SU-DHL-6 (cell line): ENCODE results near the gene EEF1AKMT4.
A peak's percentile ranks its signal among the peaks of the same experiment; 100 is the strongest.

Experiments
- H2AFZ ChIP-seq: fragments of 200-600 bp; sonication (generic); 2 replicates; pipeline ENCODE4 v1.6.1; 2014; ENCODE audit warnings: low read depth, mild to moderate bottlenecking, moderate library complexity, mixed read lengths, antibody characterized with exemption, low read length; ENCODE audit not compliant: severe bottlenecking
- H3F3A ChIP-seq: fragments of 200-600 bp; shearing (Covaris generic); 2 replicates; pipeline ENCODE4 v1.6.0; 2016; ENCODE audit warnings: antibody characterized with exemption, mild to moderate bottlenecking; ENCODE audit not compliant: insufficient read depth
- H3K27ac ChIP-seq: fragments of 200-600 bp; sonication (generic); 2 replicates; pipeline ENCODE4 v1.5.1; 2016; ENCODE audit warnings: low read depth, mild to moderate bottlenecking, low read length, moderate library complexity, mixed read lengths
- H3K27me3 ChIP-seq: fragments of 200-600 bp; sonication (generic), shearing (Covaris generic); 2 replicates; pipeline ENCODE4 v1.6.0; 2014; ENCODE audit warnings: mild to moderate bottlenecking, low read length
- H3K36me3 ChIP-seq: fragments of 200-600 bp; sonication (generic); 2 replicates; pipeline ENCODE4 v1.6.1; 2014; ENCODE audit warnings: mild to moderate bottlenecking, low read length, mixed read lengths
- H3K4me2 ChIP-seq: fragments of 300-600, 200-600 bp; shearing (Covaris generic), sonication (generic); 2 replicates; pipeline ENCODE4 v1.6.0; 2014; ENCODE audit warnings: low read length, low read depth, mild to moderate bottlenecking; ENCODE audit not compliant: poor library complexity, severe bottlenecking
- H3K4me3 ChIP-seq: fragments of 200-600 bp; sonication (generic); 2 replicates; pipeline ENCODE4 v1.5.1; 2014; ENCODE audit warnings: antibody characterized with exemption, low read length, mild to moderate bottlenecking, mixed read lengths; ENCODE audit not compliant: insufficient read depth, poor library complexity, severe bottlenecking
- H3K79me2 ChIP-seq: fragments of 200-600 bp; sonication (generic); 2 replicates; pipeline ENCODE4 v1.6.1; 2014; ENCODE audit warnings: mild to moderate bottlenecking, low read length, moderate library complexity; ENCODE audit not compliant: insufficient read depth
- H3K9ac ChIP-seq: fragments of 200-600 bp; sonication (generic); 2 replicates; pipeline ENCODE4 v1.7.0; 2014; ENCODE audit warnings: mild to moderate bottlenecking, low read length
- H3K9me2 ChIP-seq: fragments of 200-600 bp; sonication (generic); replicated peaks from 2 replicates; pipeline ENCODE4 v1.6.1; 2014; ENCODE audit warnings: low read length; ENCODE audit not compliant: insufficient read depth
- H3K9me3 ChIP-seq: fragments of 200-600 bp; sonication (generic); 2 replicates; pipeline ENCODE4 v1.6.1; 2014; ENCODE audit warnings: low read length, mixed read lengths; ENCODE audit not compliant: insufficient read depth
- H4K20me1 ChIP-seq: fragments of 200-600 bp; sonication (generic); 2 replicates; pipeline ENCODE4 v1.6.1; 2014; ENCODE audit warnings: low read depth, mild to moderate bottlenecking, antibody characterized with exemption, low read length, moderate library complexity, mixed read lengths
- CTCF ChIP-seq: fragments of 200-600 bp; sonication (generic); IDR thresholded peaks from one replicate; pipeline ENCODE4 v1.5.1; 2017; ENCODE audit warnings: antibody characterized with exemption, mild to moderate bottlenecking, low read length, moderate library complexity; ENCODE audit not compliant: insufficient read depth, poor library complexity, severe bottlenecking
- EZH2phosphoT487 ChIP-seq: fragments of 200-600 bp; sonication (generic), shearing (Covaris generic); conservative IDR thresholded peaks from 2 replicates; pipeline ENCODE4 v1.6.1; 2018; ENCODE audit warnings: mild to moderate bottlenecking, antibody characterized with exemption, low read length, moderate library complexity, mixed read lengths

The EEF1AKMT4 gene

GRCh38 chr3:184242297-184242685 is 7.2 kb upstream of the EEF1AKMT4 start:
- Histone ChIP-seq H4K20me1 (no peaks in the 10 kb centered on the region), H3K9ac (no peak overlapping the region), H3K9me2 (no peaks in the 10 kb centered on the region), H3K36me3 (no peaks in the 10 kb centered on the region), H3F3A (peaks cover 6% of the 10 kb centered on the region; the same call in 1 of the 2 replicates), H2AFZ (no peak overlapping the region), H3K27me3 (no peaks in the 10 kb centered on the region), H3K27ac (no peak overlapping the region), H3K9me3 (no peaks in the 10 kb centered on the region), H3K79me2 (peaks cover 11% of the 10 kb centered on the region), H3K4me3 (no peak overlapping the region), H3K4me2 (no peak overlapping the region)
- TF ChIP-seq EZH2phosphoT487 (no peak), CTCF (no peak)

- Histone ChIP-seq H3K27ac (peak within 1 kb of the TSS; percentile 83), H3K4me2 (peak within 1 kb of the TSS; percentile 82), H3K27me3 (no peaks in the 10 kb centered on the region), H3F3A (0 out of 2 replicates have a peak, but pooled peaks cover 4% of the 10 kb centered on the region), H3K79me2 (peaks cover 22% of the 10 kb centered on the region), H3K4me3 (peak within 1 kb of the TSS; percentile 97), H2AFZ (peak within 1 kb of the TSS; percentile 98), H3K9me2 (no peaks in the 10 kb centered on the region), H4K20me1 (no peaks in the 10 kb centered on the region), H3K36me3 (no peaks in the 10 kb centered on the region), H3K9ac (peak within 1 kb of the TSS; percentile 94), H3K9me3 (no peaks in the 10 kb centered on the region)
- TF ChIP-seq EZH2phosphoT487 (no peak), CTCF (no peak)
These were observed 739 bp upstream of the EEF1AKMT4 start, which contains the start of gene ALG3 for GRCh38 chr3:184248454-184249411. TSS of gene ALG3 (minus strand) at chr3:184248962. CDS start at chr3:184248940, 22 bp downstream.

- H3K4me2 ChIP-seq: peak overlapping the region; percentile 82
- H3K36me3 ChIP-seq: no peaks in the 10 kb centered on the region
- no peaks in the 10 kb centered on the region for H3K9me2 ChIP-seq
- H3K27ac ChIP-seq: peak overlapping the region; percentile 46
- peak overlapping the region; percentile 94 for H3K9ac ChIP-seq
- H2AFZ ChIP-seq: peak overlapping the region; percentile 98
- no peaks in the 10 kb centered on the region for H3K9me3 ChIP-seq
- H3K4me3 ChIP-seq: peak overlapping the region; percentile 64
- H3K79me2 ChIP-seq: peaks cover 22% of the 10 kb centered on the region
- no peaks in the 10 kb centered on the region for H4K20me1 ChIP-seq
- H3K27me3 ChIP-seq: no peaks in the 10 kb centered on the region
- TF ChIP-seq CTCF: peak; percentile 86
- TF ChIP-seq EZH2phosphoT487: no peak
- H3F3A ChIP-seq: 0 out of 2 replicates have a peak, but pooled peaks cover 4% of the 10 kb centered on the region
These were observed 826 bp downstream of the EEF1AKMT4 start for GRCh38 chr3:184250167-184250828.
